ENCODE data around the gene SRPK2.

Gene SRPK2

GRCh38 chr7:105189859-105190492 lies 198.7 kb downstream of the SRPK2 start:
- DNase-seq (ENCODE audit: low read depth): no peak

- DNase-seq (ENCODE audit: low read depth): no peak
Observed at GRCh38 chr7:105188201-105188600, 200.5 kb downstream of the SRPK2 start.

GRCh38 chr7:105187302-105188169 lies 201.2 kb downstream of the SRPK2 start:
- DNase-seq (ENCODE audit: low read depth): no peak

GRCh38 chr7:105185290-105186010 lies 203.3 kb downstream of the SRPK2 start:
- no peak for DNase-seq (ENCODE audit: low read depth)

- DNase-seq (ENCODE audit: low read depth): no peak
Observed at GRCh38 chr7:105180002-105180401, 208.7 kb downstream of the SRPK2 start.

GRCh38 chr7:105178928-105179541 lies 209.7 kb downstream of the SRPK2 start:
- no peak for DNase-seq (ENCODE audit: low read depth)

- DNase-seq (ENCODE audit: low read depth): no peak
Observed at GRCh38 chr7:105178177-105178576, 210.5 kb downstream of the SRPK2 start.

GRCh38 chr7:105177026-105177425 lies 211.7 kb downstream of the SRPK2 start:
- DNase-seq (ENCODE audit: low read depth): no peak

- no peak for DNase-seq (ENCODE audit: low read depth)
Observed at GRCh38 chr7:105173586-105173985, 215.1 kb downstream of the SRPK2 start.

- DNase-seq (ENCODE audit: low read depth): no peak
Observed at GRCh38 chr7:105164751-105165150, 224.0 kb downstream of the SRPK2 start.

GRCh38 chr7:105163718-105164117 lies 225.0 kb downstream of the SRPK2 start:
- no peak for DNase-seq (ENCODE audit: low read depth)

- no peak for DNase-seq (ENCODE audit: low read depth)
Observed at GRCh38 chr7:105161366-105161765, 227.4 kb downstream of the SRPK2 start.

- no peak for DNase-seq (ENCODE audit: low read depth)
Observed at GRCh38 chr7:105157278-105157677, 231.4 kb downstream of the SRPK2 start.

- DNase-seq (ENCODE audit: low read depth): no peak
Observed at GRCh38 chr7:105156731-105157130, 232.0 kb downstream of the SRPK2 start.

GRCh38 chr7:105154084-105154483 lies 234.6 kb downstream of the SRPK2 start:
- DNase-seq (ENCODE audit: low read depth): no peak

GRCh38 chr7:105153531-105153930 lies 235.2 kb downstream of the SRPK2 start:
- DNase-seq (ENCODE audit: low read depth): no peak

GRCh38 chr7:105151152-105151551 lies 237.6 kb downstream of the SRPK2 start:
- DNase-seq (ENCODE audit: low read depth): no peak

- DNase-seq (ENCODE audit: low read depth): no peak
Observed at GRCh38 chr7:105149827-105150226, 238.9 kb downstream of the SRPK2 start.

GRCh38 chr7:105141068-105141467 lies 247.7 kb downstream of the SRPK2 start:
- DNase-seq (ENCODE audit: low read depth): no peak

- DNase-seq (ENCODE audit: low read depth): no peak
Observed at GRCh38 chr7:105139381-105139780, 249.3 kb downstream of the SRPK2 start.

GRCh38 chr7:105137898-105138297 lies 250.8 kb downstream of the SRPK2 start:
- no peak for DNase-seq (ENCODE audit: low read depth)

- DNase-seq (ENCODE audit: low read depth): no peak
Observed at GRCh38 chr7:105136221-105136620, 252.5 kb downstream of the SRPK2 start.
